Right renal pelvis (tissue), 4 donors: ENCODE measurements around the gene ELN. TPM values are rescaled to one million over a fixed set of nuclear protein-coding genes. Genes with fewer than 3 reads are reported as not detected.

Experiments used
- DNase-seq, 4 donors: peaks; one replicate each; pipeline ENCODE4 v3.0.0-alpha.2; 2013; ENCODE audit warnings: low read depth in 4 of 4, low spot score in 3 of 4, missing footprints in 1 of 4
- polyA plus RNA-seq, 4 donors: library from polyadenylated mRNA; unstranded; fragments of 120-200 nt; gene quantifications; one replicate each; pipeline ENCODE4 v1.2.1, GENCODE V29; 2013; ENCODE audit not compliant: insufficient read length in 4 of 4

ELN gene
- polyA plus RNA-seq, 4 donors: 73.5 to 152 (median 95.9) TPM

DNA sequence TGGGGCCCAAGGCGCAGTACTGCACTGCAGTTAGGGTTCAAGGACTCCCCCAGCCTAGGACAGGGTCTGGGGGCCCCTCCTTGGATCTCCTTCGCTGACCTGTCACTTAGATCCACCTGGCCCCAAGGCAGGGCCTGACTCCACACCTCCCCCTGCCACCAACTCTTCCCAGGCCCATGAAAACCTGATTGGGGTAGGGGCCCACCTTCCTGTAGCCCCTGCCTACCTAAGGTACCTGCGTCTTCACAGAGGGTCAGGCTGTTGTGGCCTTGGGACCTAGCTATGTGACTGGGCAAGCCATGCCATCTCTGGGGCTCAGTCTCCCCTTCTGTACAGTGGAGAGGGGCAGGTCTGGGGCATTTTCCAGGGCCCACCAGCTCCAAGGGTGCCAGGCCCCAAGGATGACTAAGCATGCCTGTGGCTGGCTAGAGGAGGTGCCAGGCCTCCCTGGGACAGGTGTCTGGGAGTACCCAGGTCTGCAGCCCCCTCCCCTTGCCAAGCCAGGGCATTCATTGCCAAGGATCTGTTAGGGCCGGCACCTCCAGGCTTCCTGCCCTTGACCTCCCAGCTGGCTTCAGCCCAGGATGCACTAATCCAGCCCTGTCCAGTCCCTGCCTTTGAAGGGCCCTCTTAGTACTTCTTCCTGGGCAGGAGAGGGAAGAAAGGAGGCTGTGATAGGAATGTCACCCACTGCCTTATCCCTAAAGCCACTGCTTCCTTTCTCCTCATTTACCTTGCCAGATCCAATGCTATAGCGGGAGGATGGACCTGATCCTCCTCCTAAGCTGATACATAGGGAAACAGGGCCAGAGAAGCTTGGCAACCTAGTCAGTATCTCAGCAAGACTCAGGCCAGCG lies 57.0 kb downstream of the ELN start:
- DNase-seq: no peak

GRCh38 chr7:74087791-74088453 lies 59.9 kb downstream of the ELN start:
- DNase-seq: no peak

DNA sequence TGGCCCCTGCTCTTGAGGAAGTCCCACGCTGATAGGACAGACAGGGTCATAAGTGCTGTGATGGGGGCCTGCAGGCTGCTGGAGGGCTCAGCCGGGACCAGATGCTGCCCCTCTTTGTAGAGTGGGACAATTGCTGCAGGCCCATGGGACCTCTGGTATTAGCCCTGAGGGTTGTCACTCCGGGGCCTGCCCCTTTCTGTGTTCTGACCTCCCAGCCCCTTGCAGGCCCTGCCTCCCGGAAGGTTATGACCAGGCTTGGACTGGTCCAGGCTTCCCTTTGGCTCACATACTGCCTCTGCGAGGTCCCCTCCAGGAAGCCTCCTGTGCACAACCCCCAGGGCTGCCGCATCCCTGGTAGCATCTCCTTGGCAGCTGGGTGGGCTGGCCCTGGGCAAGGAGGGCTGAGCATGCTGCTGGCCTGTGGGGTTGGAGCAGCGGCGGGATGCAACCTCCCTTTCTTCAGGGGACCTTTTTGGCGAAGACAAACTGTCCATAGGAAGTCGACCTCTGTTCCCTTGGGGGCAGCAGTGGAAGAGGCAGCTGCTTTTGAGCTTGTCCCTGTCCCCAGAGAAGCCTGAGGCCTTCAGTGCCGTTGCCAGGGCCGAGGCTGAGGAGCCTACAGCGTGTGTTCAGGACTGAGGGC lies 64.5 kb downstream of the ELN start:
- no peak for DNase-seq

GRCh38 chr7:74092964-74093471 lies 65.0 kb downstream of the ELN start:
- no peak for DNase-seq

- DNase-seq: no peak
Measured at GRCh38 chr7:74093671-74094223, 65.8 kb downstream of the ELN start.

- DNase-seq: peak in 1 of 4 donors; percentile 39
Measured at GRCh38 chr7:74094224-74095101, 66.5 kb downstream of the ELN start.

DNA sequence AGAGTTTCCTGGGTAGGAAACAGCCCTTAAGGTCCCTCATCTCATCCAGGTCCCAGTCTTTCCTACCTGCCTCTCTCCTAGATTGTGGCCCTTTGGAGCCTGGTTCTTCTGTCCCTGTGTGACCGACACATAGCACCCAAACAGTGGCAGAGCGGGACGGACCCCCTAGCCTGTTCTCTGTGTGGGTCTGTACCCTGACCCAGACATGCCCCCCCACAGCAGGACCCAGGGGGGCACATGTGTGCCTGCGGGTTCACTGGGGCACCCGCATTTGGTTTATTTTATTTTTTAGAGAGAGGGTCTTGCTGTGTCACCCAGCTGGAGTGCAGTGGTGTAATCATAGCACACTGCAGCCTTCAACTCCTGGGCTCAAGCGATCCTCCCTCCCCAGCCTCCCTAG lies 67.2 kb downstream of the ELN start:
- no peak for DNase-seq

DNA sequence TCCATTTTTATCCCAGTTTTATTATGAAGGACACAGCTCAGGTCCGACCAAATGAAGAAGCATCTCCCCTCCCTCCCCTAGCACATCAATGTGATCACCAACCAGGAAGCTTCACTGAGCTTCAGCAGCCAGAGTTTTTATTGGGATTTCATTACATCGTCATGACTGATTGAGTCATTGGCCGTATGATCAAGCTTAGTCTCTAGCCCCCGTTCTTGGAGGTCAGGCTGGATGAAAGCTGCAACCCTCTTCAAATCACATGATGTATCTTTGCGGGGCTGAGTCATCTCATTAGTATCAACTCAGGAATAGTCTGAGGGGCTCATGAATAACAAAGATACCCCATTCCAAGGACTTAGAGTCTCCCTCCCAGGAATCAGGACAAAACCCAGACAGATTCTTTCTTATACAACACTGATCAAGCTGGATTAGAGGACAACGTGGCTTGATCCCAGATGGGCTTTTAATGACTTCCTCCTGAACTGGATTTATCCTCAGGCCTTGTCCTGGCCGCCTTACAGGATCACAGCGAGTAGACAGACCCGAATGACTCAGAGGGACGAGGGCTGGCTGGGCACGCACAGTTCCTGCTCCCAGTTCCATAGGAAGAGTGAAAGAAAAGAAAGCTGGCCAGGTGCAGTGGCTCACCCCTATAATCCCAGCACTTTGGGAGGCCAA lies 70.1 kb downstream of the ELN start:
- no peak for DNase-seq

DNA sequence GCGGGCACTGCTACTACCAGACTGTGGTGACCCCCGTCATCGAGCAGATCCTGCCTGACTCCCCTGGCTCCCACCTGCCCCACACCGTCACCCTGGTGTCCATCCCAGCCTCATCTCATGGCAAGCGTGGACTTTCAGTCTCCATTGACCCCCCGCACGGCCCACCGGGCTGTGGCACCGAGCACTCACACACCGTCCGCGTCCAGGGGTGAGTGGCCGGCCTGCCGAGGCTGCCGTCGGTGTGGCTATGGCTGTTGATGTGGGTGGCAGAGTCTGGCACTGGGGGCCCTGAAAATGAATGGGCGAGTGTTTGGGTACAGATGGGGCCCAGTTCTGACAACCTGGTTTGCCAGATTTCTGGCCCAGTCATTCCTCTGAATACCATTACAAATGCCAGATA lies 71.1 kb downstream of the ELN start:
- no peak for DNase-seq

GRCh38 chr7:74101061-74101681 lies 73.2 kb downstream of the ELN start:
- DNase-seq: no peak

DNA sequence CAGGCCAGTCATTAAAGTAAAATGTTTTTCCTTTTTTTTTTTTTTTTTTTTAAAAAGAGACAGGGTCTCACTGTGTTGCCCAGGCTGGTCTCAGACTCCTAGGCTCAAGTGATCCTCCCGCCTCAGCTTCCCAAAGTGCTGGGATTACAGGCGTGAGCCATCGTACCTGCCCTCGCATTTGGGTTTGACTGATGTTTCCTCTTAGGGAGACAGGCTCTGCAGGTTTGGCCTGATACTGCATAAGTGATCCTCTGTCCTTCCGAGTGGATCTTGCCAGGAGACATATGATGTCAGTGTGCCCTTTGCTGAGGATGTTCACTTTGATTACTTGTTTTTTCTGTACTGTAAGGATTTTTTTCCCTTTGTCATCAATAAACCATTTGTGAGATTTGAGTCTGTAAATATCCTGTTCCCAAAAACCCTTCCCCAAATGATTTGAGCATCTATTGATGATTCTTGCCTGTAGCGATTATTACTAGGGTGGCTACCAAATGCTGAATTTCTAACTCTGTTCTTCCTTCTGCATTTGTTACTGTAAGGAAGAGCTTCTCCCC lies 75.3 kb downstream of the ELN start:
- DNase-seq: no peak

DNA sequence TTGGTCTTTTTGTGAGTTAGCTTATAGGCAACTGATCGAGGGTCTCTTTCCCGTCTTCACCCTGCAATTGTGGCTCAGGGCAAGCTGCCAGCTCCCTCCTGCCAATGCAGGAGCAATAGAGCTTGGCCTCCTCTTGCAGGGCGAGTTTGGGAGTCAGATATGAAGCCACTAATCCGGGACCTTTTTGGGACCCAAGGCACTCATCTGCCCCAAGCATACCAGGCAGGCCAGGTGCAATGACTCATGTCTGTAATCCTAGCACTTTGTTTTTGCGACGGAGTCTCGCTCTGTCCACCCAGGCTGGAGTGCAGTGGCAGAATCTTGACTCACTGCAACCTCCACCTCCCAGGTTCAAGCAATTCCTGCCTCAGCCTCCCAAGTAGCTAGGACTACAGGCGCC lies 76.7 kb downstream of the ELN start:
- DNase-seq: no peak

DNA sequence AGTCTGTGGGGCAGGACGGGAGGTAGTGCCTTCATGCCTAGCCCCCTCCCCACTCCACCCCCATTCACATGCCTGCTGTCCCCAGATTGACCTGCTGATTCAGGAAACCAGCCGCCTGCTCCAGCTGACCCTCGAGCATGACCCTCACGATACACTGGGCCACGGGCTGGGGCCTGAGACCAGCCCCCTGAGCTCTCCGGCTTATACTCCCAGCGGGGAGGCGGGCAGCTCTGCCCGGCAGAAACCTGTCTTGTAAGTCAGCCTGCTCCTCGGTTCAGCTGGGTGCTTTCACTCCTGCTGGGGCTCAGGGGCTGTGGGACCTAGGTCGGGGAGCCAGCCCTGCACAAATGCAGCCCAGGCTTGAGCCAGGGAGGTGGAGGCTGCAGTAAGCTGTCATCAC lies 78.0 kb downstream of the ELN start:
- DNase-seq: no peak

DNA sequence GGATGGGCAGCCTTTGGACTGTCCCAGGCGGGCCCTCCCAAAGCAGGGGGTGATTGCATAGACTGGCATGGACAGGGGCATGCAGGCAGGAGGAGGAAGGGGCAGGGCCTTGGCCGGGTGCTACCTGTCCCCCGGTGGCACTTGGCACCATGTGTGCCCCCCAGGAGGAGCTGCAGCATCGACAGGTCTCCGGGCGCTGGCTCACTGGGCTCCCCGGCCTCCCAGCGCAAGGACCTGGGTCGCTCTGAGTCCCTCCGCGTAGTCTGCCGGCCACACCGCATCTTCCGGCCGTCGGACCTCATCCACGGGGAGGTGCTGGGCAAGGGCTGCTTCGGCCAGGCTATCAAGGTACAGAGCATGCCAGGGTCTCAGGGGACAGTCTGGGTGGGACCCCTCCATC lies 78.9 kb downstream of the ELN start:
- no peak for DNase-seq

- no peak for DNase-seq
Measured at GRCh38 chr7:74115326-74115725, 87.4 kb downstream of the ELN start.

GRCh38 chr7:74116356-74116755 lies 88.4 kb downstream of the ELN start:
- no peak for DNase-seq
